ENCODE results near the gene COMTD1. TPM values are rescaled to one million over a fixed set of nuclear protein-coding genes. Genes with fewer than 3 reads are reported as not detected.

Gene COMTD1
- polyA plus RNA-seq, 1 of the 3 experiments (the other 2 are of a cell fraction): 7.6 TPM

- TF ChIP-seq NFIC (IDR thresholded peaks at IDR 0.05; ENCODE audit: borderline replicate concordance) (no peak), FOXM1 (IDR thresholded peaks at IDR 0.05; ENCODE audit: low read depth) (no peak), SIN3A (IDR thresholded peaks at IDR 0.05; ENCODE audit: borderline replicate concordance, low read depth, low read length) (no peak), GABPA (IDR thresholded peaks at IDR 0.05; ENCODE audit: low read depth) (no peak), FOSL2 (IDR thresholded peaks at IDR 0.05; ENCODE audit: borderline replicate concordance, low read depth) (no peak), SMC3 (IDR thresholded peaks at IDR 0.05; ENCODE audit: low read depth, low read length) (no peak), NRF1 (IDR thresholded peaks at IDR 0.05; ENCODE audit: low read depth, low read length) (no peak), TAF1 (IDR thresholded peaks at IDR 0.05; ENCODE audit: borderline replicate concordance, low read depth, low read length) (no peak), EZH2phosphoT487 (IDR thresholded peaks at IDR 0.05; ENCODE audit: borderline replicate concordance, low read depth) (no peak)
- Histone ChIP-seq H3K9ac (no peak overlapping the region), H3K4me1 (ENCODE audit: control insufficient read depth in 1 of 2, insufficient read depth in 2 of 2, low read depth in 1 of 2, low read length in 1 of 2) (no peaks in the 10 kb centered on the region), H3K79me2 (ENCODE audit: insufficient read depth) (no peaks in the 10 kb centered on the region), H3K36me3 (replicated peaks in 1 of 2; ENCODE audit: control insufficient read depth in 1 of 2, insufficient read depth in 2 of 2, low read length in 1 of 2) (no peaks in the 10 kb centered on the region), H3K9me3 (no peaks in the 10 kb centered on the region), H3K9me2 (no peaks in the 10 kb centered on the region), H3K4me2 (no peak overlapping the region), H4K20me1 (ENCODE audit: insufficient read depth) (no peaks in the 10 kb centered on the region), H3K27ac (ENCODE audit: low read depth in 2 of 2, low read length in 1 of 2) (no peak overlapping the region), H3K27me3 (ENCODE audit: insufficient read depth) (no peaks in the 10 kb centered on the region), H2AFZ (ENCODE audit: low read depth) (no peak overlapping the region), H3K4me3 (ENCODE audit: low read depth in 2 of 2, low read length in 1 of 2) (no peak overlapping the region), H3F3A (replicated peaks; ENCODE audit: insufficient read depth) (no peaks in the 10 kb centered on the region)
- CTCF ChIA-PET: interaction anchor here (1.2 to 2.9 kb wide), 3 partner anchors 11 to 16 kb away, joined by 3 to 30 read pairs (median 5); partner anchors contain the start of gene COMTD1
- no peak for DNase-seq
- 75% methylated on average over 6 of the region's 6 CpGs for WGBS (ENCODE audit: low lambda C conversion rate)
- POLR2A ChIA-PET: no interaction called here
Observed at GRCh38 chr10:75246506-75246905, 10.7 kb upstream of the COMTD1 start.

- ChIA-PET CTCF (interaction anchor here (1.2 to 2.9 kb wide), 3 partner anchors 10 to 15 kb away, joined by 3 to 30 read pairs (median 5); partner anchors contain the start of gene COMTD1), POLR2A (no interaction called here)
- H3K9ac ChIP-seq: no peak overlapping the region
Observed at GRCh38 chr10:75245354-75246250, 9.8 kb upstream of the COMTD1 start.

More at GRCh38 chr10:75245354-75246250, 9.8 kb upstream of the COMTD1 start:
- H3K36me3 ChIP-seq (replicated peaks in 1 of 2; ENCODE audit: control insufficient read depth in 1 of 2, insufficient read depth in 2 of 2, low read length in 1 of 2): no peaks in the 10 kb centered on the region
- H3K4me1 ChIP-seq (ENCODE audit: control insufficient read depth in 1 of 2, insufficient read depth in 2 of 2, low read depth in 1 of 2, low read length in 1 of 2): no peaks in the 10 kb centered on the region
- H3K27ac ChIP-seq (ENCODE audit: low read depth in 2 of 2, low read length in 1 of 2): no peak overlapping the region
- H3K9me3 ChIP-seq: no peaks in the 10 kb centered on the region
- H3K79me2 ChIP-seq (ENCODE audit: insufficient read depth): no peaks in the 10 kb centered on the region
- DNase-seq: no peak
- H2AFZ ChIP-seq (ENCODE audit: low read depth): no peak overlapping the region
- no peak overlapping the region for H3K4me3 ChIP-seq (ENCODE audit: low read depth in 2 of 2, low read length in 1 of 2)
- no peaks in the 10 kb centered on the region for H3F3A ChIP-seq (replicated peaks; ENCODE audit: insufficient read depth)
- H3K9me2 ChIP-seq: no peaks in the 10 kb centered on the region
- H3K27me3 ChIP-seq (ENCODE audit: insufficient read depth): no peaks in the 10 kb centered on the region
- no peaks in the 10 kb centered on the region for H4K20me1 ChIP-seq (ENCODE audit: insufficient read depth)
- H3K4me2 ChIP-seq: no peak overlapping the region
- TF ChIP-seq REST (IDR thresholded peaks at IDR 0.05; ENCODE audit: low read depth, low read length) (no peak), USF2 (IDR thresholded peaks at IDR 0.05; ENCODE audit: borderline replicate concordance, low read depth, low read length) (no peak), RXRA (IDR thresholded peaks at IDR 0.05; ENCODE audit: borderline replicate concordance, low read depth) (no peak), ZBTB33 (IDR thresholded peaks at IDR 0.05; ENCODE audit: borderline replicate concordance, low read depth) (no peak), GABPA (IDR thresholded peaks at IDR 0.05; ENCODE audit: low read depth) (no peak), TEAD4 (IDR thresholded peaks at IDR 0.05; ENCODE audit: borderline replicate concordance, insufficient read depth) (no peak), USF1 (IDR thresholded peaks at IDR 0.05; ENCODE audit: borderline replicate concordance, low read depth) (no peak), FOXM1 (IDR thresholded peaks at IDR 0.05; ENCODE audit: low read depth) (no peak), RCOR1 (IDR thresholded peaks at IDR 0.05; ENCODE audit: low read length) (no peak), YY1 (IDR thresholded peaks at IDR 0.05; ENCODE audit: low read depth) (no peak), RAD21 (IDR thresholded peaks at IDR 0.05; ENCODE audit: low read length) (no peak)
- whole genome bisulfite sequencing (ENCODE audit: low lambda C conversion rate): 77% methylated on average over 5 of the region's 10 CpGs

Data from SK-N-SH (cell line).